Activated naive CD4-positive, alpha-beta T cell treated with anti-CD3 and anti-CD28 coated beads, Interleukin-2, amount 50 U/mL, for 72 hours (primary cell): ENCODE measurements around the gene GPNMB. TPM values are rescaled to one million over a fixed set of nuclear protein-coding genes. Genes with fewer than 3 reads are reported as not detected.

Experiments
- ATAC-seq, 2 donors: fragments of 150-1000 bp; cut with Tn5 transposase; 2 replicates each; pipeline ENCODE4 v1.10.0; 2021; ENCODE audit warnings: mild to moderate bottlenecking in 2 of 2, moderate library complexity in 2 of 2
- DNase-seq, 2 donors: peaks; one replicate each; pipeline ENCODE4 v3.0.0; 2021 to 2022; ENCODE audit warnings: low spot score in 2 of 2
- H3K27ac Mint-ChIP-seq, 2 donors: one replicate each; pipeline ENCODE4 v1.8.0; 2022; ENCODE audit warnings: mild to moderate bottlenecking in 2 of 2, mixed read lengths in 2 of 2
- H3K36me3 Mint-ChIP-seq, 2 donors: one replicate each; pipeline ENCODE4 v1.8.0; 2022; ENCODE audit warnings: mixed read lengths in 2 of 2
- H3K9me3 Mint-ChIP-seq, 2 donors: one replicate each; pipeline ENCODE4 v1.8.0; 2022; ENCODE audit warnings: mixed read lengths in 2 of 2
- total RNA-seq, 2 donors: library from RNA; stranded (reverse); gene quantifications; one replicate each; pipeline ENCODE4 v1.2.3, GENCODE V29; 2022

Gene GPNMB
- total RNA-seq, 2 donors from 2014 or later: 1.8 to 2.4 TPM

DNA sequence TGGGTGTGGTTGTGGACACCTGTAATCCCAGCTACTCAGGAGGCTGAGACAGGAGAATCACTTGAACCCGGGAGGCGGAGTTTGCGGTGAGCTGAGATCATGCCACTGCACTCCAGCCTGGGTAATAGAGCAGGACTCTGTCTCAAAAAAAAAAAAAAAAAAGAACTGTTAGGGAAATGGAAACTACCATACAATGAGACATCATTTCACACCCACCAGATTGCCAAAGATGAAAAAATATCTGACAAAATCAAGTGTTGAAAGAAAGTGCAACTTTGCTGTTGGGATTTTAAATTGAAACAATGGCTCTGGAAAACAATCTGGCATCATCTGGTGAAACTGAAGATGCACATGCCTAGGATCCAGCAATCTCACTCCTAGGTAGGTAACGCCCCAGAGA is 36.5 kb downstream of the GPNMB start:
- Mint-ChIP-seq H3K9me3 (no peaks in the 10 kb centered on the region), H3K36me3 (no peaks in the 10 kb centered on the region), H3K27ac (no peak overlapping the region)
- ATAC-seq: peak in 1 of 2 donors; percentile 62
- no peak for DNase-seq

DNA sequence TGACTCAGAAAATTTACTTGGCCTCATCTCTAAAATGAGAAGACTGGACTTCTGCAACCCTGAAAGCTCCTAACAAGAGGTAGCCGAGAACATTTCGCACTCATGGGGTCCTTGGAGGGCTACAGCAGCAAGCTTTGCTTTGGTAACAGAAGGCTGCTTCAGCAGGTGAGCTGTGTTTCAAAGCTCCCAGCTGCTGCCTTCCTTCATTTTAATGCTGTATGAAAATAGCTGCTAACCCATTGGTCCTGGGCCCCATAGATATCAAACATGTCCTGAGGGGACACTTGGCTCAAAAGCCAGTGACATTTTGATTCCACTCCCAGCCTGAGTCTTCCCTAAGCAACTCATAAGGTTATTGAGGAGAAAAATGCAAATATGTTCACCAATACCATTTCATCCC is 38.3 kb downstream of the GPNMB start:
- DNase-seq (no peak), ATAC-seq (no peak)
- Mint-ChIP-seq H3K9me3 (no peaks in the 10 kb centered on the region), H3K36me3 (no peaks in the 10 kb centered on the region), H3K27ac (no peak overlapping the region)

DNA sequence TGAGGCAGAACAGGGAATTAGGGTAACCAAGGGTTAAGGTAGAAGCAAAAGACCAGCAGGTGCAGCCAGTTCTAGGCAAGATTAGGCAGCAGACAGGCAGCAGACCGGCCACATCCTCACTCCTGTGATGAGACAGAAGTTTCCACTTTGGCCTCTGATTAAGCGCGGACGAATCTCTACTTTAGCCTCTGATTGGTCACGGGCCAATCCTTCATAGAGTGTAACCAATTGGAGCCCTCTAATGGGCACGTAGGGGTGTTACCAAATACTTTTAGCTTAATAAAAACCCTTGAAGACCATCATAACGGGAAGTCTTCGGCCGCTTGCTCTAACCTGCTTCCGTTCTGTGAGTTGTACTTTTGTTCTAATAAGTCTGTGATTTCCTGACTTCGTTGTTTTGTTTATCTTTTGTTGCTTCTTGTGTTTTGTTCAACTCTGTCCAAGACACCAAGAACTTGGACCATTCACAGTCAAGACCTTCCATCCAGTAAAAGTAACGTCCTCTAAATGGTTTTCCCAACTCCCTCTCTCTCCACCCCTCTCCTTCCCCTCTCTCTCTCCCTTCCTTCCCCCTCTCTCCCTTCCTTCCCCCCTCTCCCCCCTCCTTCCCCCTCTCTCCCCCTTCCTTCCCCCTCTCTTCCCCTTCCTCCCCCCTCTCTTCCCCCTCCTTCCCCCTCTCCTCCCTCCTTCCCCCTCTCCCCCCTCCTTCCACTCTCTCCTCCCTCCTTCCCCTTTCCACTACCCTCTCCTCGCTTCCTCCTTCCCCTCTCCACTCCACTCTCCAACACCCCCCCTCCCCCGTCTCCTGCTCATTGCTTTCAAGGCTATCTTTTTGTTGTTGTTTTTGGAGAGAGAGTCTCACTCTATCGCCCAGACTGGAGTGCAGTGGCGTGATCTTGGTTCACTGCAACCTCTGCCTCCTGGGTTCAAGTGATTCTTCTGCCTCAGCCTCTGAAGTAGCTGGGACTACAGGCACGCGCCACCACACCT is 39.4 kb downstream of the GPNMB start:
- Mint-ChIP-seq H3K36me3 (no peaks in the 10 kb centered on the region), H3K9me3 (no peaks in the 10 kb centered on the region), H3K27ac (no peak overlapping the region)
- no peak for ATAC-seq
- DNase-seq: no peak

DNA sequence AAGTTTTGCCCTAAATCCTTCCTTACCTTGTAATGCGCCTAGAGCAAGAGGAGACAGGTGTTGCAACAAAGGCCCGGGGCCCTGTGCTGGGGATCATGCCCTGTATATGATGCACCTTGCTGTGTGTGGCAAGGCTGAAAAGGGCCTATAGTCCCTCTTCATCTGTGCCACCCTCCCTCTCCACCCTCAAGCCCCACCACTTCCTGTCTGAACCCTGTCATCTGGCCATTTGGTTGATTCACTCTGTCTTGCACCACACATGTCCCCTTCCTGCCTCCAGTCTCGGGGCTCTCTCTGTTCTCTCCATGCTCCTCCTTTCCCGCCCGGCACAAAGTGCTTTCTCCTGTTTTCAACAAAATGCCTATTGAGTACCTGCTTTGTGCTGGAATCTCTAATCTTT is 41.0 kb downstream of the GPNMB start:
- Mint-ChIP-seq H3K27ac (no peak overlapping the region), H3K9me3 (no peaks in the 10 kb centered on the region), H3K36me3 (no peaks in the 10 kb centered on the region)
- no peak for DNase-seq
- peak in 1 of 2 donors; percentile 85 for ATAC-seq

DNA sequence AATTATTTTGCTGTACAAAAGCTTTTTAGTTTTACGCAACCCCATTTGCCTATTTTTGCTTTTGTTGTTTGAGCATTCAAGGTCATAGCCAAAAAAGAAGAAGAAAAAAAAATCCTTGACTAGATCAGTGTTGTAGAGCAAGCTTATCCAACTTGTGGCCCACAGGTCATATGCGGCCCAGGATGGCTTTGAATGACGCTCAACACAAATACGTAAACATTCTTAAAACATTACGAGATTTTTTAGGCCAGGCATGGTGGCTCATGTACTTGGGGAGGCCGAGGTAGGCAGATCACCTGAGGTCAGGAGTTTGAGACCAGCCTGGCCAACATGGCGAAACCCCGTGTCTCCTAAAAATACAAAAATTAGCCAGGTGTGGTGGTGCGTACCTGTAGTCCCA is 44.4 kb downstream of the GPNMB start:
- Mint-ChIP-seq H3K36me3 (no peaks in the 10 kb centered on the region), H3K9me3 (no peaks in the 10 kb centered on the region), H3K27ac (no peak overlapping the region)
- ATAC-seq: no peak
- DNase-seq: no peak

DNA sequence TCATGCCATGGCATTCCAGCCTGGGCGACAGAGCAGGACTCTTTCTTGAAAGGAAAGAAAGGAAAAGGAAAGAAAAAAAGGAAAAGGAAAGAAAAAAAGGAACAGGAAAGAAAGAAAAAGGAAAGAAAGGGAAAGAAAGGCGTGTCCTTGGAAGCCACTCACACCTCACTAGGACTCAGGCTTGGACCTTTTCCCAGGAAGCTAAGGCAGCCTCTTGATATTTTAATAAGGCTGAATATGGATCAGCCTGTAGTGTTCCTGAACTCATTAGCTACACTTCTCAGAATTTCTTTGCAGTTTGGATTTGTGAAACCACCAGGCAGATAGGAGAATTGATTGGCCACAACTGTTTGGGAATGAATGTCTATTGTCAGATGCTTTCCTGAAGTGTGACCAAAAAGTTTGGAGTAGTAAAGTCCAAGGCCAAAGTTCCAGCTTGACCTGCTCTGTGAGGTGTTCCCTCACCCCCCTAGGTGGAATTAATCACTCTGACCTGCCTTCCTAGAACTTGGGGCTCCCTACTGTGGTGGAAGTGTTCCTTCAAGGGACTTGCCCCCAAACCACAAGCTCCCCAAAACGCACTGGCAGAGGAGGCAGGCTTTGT is 45.5 kb downstream of the GPNMB start:
- no peak for ATAC-seq
- Mint-ChIP-seq H3K27ac (no peak overlapping the region), H3K9me3 (no peaks in the 10 kb centered on the region), H3K36me3 (no peaks in the 10 kb centered on the region)
- DNase-seq: no peak

DNA sequence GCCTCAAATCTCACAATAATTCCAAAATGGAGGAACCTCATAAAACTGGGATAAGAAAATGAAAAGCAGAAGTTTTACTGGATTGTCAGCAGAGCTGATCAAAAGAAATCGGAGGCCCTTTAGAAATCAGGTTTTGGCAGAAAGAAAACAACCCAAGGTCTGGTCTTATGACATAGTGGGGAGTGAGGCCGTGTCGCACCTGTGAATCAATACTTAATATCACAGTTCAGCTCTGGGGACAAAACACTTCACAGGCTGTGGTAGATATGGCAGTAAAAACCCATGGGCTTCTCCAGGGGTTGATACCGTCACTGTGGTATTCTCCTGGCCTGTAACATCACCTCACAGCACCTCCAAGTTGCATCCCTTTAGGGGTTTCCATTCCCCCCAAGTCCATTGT is 46.0 kb downstream of the GPNMB start:
- DNase-seq (no peak), ATAC-seq (no peak)
- Mint-ChIP-seq H3K27ac (no peak overlapping the region), H3K36me3 (peaks cover under 1 to 1% of the 10 kb centered on the region in 2 donors), H3K9me3 (peaks cover 0 to 2% of the 10 kb centered on the region in 2 donors)

DNA sequence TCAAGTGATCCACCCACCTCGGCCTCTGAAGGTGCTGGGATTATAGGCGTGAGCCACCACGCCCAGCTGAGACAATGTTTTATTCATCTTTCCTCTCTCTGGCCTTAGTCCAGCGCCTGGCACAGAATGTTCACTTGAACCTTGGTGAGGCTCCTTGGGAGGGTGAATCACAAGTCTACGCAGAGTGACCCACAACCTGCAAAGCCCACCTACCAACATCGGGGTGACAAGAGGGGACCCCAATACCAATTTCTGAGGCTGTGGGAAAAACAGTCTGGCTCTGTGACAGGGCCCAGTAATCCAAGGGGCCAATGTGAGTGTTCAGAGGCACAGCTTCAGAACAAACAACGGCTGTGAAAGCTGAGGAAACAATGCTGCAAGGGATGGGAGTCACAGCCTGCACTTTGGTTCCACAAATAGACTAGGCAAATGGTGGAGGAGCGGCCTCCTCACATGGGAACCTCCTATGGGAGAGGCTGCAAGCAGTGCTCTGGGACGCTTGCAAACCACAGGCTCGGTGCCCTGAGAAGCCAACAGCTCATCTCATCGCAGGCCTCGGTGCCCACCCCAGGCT is 47.0 kb downstream of the GPNMB start:
- Mint-ChIP-seq H3K36me3 (peaks cover 5 to 8% of the 10 kb centered on the region in 2 donors), H3K27ac (no peak overlapping the region), H3K9me3 (peaks cover 0 to 7% of the 10 kb centered on the region in 2 donors)
- no peak for DNase-seq
- ATAC-seq: no peak

DNA sequence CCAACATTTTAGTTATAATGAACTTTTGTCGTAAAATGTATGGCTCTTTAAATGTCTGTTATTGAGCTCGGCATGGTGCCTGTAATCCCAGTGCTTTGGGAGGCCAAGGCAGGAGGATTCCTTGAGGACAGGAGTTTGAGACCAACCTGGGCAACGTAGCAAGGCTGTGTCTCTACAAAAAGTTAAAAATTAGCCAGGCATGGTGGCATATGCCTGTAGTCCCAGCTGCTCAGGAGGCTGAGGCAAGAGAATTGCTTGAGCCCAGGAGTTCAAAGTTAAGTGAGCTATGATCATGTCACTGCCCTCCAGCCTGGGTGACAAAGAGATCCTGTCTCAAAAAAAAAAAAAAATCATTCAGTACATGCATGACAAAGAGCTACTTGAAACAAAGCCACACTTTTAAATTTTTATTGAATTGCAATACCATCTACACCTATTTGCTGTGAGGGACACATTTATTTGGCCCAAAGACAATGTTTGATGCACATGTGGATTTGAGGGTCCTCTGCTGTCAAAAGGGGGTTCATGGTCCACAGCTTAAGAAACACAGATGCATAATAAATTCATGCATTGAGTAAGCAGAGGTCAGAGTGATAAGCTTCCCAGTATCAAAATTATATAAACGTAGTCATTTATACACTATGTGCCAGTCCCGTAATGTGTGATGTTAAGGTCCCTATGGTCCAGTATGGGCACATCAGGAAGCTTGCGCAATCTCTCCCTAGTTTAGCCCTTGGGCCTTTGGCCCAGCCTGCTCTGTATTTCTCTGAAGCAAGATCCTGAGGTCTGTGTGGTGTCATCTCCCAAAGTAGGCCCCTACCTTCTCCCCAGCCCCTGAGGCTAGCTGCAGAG is 48.2 kb downstream of the GPNMB start:
- DNase-seq (no peak), ATAC-seq (no peak)

DNA sequence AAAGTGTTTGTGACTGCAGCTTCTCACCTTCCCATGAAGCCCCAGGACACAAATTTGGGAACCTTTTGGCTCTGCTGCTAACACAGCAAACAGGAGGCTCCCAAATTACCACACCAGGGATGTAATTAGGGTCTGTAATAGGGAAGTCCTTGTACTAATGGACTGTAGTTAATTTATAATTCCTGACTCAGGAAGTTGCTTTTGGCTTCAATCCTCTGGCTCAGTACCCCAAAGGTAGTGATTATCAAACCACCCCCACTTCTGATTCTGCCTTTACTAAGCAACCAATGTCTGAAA is 48.8 kb downstream of the GPNMB start:
- peaks cover 16 to 18% of the 10 kb centered on the region in 2 donors for H3K36me3 Mint-ChIP-seq

More for the DNA sequence above, 48.2 kb downstream of the GPNMB start:
- peaks cover 0 to 11% of the 10 kb centered on the region in 2 donors for H3K9me3 Mint-ChIP-seq
- H3K36me3 Mint-ChIP-seq: peaks cover 16% of the 10 kb centered on the region in 2 donors
- H3K27ac Mint-ChIP-seq: no peak overlapping the region

DNA sequence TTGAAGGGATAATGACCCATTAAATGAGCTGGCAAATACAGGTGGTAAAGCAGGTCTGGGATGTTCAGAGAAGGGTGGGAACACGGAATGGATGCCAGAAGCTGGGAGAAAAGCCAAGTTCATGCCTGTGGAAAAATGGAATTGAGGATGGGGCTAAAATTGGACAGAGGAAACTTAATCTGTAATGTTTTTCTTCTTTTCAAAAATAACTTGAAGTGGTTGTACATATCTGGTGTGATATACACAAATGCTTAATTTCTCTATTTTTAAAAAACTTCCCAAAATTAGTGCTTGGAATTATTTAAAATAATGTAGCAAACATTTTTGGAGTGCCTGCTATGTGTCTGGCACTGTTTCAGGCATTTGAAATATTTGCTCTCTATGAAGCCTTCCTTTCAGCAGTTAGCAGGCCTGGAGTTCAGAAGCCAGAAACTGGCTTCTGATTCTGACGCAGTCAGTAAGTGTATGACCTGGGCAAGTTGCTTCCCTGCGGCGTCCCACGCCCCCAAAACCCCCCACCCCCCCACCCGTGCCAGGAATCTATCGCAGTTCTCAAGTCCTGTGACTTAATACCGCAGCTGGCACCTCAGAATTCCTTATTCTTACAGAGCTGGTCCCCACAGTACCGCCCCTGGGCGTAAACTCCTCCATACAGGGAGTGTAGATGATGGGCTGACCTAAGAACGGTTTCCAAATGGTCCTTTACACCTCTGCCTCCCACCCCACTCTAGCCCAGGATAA is 51.7 kb downstream of the GPNMB start:
- no peak for ATAC-seq
- H3K27ac Mint-ChIP-seq: peak overlapping the region; percentile 95 to 96
- peaks cover 0 to 11% of the 10 kb centered on the region in 2 donors for H3K9me3 Mint-ChIP-seq
- H3K36me3 Mint-ChIP-seq: peaks cover 30 to 32% of the 10 kb centered on the region in 2 donors
- DNase-seq: no peak

More for the DNA sequence above, 48.8 kb downstream of the GPNMB start:
- no peak for ATAC-seq
- no peak overlapping the region for H3K27ac Mint-ChIP-seq
- no peak for DNase-seq
- H3K9me3 Mint-ChIP-seq: peaks cover 0 to 11% of the 10 kb centered on the region in 2 donors

DNA sequence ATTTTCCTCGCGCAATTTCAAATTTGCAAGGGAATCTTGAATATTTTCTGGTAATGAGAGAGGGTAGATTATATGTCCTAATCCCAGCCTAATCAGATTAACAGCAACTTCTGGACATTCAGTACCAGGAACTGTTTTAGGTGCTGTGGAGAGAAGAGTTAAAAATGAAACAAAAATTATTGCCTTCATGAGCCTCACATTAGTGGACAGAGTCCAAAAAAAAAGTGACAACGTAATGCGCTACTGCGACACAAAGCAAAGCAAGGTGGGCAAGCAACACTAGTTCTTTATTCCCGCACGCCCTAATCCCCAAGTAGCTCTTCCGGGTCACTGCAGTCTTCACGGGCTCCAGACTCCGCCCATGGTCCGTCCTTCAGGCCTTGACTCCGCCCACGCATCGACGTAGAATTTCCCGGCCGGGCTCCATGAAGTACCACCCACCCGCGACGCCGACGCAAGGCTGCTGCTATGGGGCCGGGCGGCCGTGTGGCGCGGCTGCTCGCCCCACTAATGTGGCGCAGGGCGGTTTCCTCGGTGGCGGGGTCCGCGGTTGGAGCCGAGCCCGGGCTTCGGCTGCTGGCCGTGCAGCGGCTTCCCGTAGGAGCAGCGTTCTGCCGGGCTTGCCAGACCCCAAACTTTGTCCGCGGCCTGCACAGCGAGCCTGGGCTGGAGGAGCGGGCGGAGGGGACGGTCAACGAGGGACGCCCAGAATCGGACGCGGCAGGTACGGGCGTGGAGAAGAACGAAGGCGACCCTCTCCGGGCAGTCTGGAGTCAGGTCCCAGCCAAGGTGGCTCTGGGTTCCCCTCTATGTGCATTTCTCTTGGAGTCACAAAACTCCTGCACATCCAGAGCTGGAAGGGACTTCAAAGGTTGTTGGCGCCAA is 52.6 kb downstream of the GPNMB start, which contains the start of gene MALSU1:
MALSU1 (plus strand) TSS at position 455 of the 885 bp plus-strand sequence; CDS start at position 469, 14 bp downstream.
- DNase-seq (peak; percentile 94 to 95), ATAC-seq (peak; percentile 99 to 100)
- Mint-ChIP-seq H3K27ac (peak within 1 kb of the TSS; percentile 95 to 96), H3K9me3 (peaks cover 0 to 11% of the 10 kb centered on the region in 2 donors), H3K36me3 (peaks cover 32% of the 10 kb centered on the region in 2 donors)

DNA sequence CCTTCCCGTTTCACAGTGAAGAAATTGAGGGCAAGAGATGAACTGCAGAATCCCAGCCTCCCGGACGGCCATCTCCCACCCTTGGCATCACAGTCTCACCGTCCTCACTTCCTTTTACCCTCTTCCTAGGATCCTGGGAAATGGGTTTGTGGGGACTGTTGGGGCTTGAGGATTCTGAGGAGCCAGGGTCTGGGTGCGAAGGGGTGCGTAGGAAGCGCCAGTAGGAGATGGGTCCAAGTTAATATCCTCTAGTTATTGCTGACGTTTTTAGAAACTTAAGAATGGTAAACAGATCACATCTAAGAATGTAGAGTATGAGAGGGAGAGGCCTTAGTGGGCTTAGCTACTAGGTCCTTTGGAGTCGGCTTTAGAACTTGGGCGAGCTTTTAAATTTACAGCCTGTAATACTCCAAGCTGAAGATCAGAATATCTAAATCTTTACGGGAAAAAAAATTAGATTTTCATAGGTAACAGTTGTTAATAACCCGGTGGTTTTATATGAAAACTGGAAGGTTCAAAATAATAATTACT is 53.3 kb downstream of the GPNMB start:
- Mint-ChIP-seq H3K9me3 (peaks cover 0 to 11% of the 10 kb centered on the region in 2 donors), H3K36me3 (peaks cover 38 to 39% of the 10 kb centered on the region in 2 donors), H3K27ac (peak overlapping the region; percentile 95 to 96)
- ATAC-seq (peak in 1 of 2 donors; percentile 3), DNase-seq (no peak)

DNA sequence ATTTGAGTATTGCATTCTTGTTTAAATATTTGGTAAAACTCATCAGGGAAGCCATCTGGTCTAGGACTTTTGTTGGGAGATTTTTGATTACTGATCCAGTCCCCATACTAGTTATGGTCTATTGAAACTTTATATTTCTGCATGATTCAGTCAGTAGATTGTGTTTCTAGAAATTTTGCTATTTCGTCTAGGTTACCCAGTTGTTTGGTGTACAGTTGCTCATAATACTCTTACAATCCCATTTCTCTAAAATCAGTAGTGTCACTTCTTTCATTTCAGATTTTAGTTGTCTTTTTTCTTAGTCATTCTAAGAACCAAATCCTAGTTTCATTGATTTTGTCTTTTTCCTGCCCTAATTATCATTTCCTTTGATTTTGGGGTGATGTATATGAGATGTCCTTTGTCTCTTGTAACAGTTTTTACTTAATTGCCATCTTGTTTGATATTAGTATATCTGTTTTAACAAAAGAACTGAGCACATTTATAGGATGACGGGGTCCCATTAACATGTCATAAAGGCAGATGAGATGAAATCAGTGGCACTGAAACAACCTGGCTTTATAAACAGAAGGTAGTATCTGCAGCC is 60.5 kb downstream of the GPNMB start:
- DNase-seq (no peak), ATAC-seq (peak; percentile 68 to 95)
- Mint-ChIP-seq H3K9me3 (no peaks in the 10 kb centered on the region), H3K36me3 (peaks cover 20 to 52% of the 10 kb centered on the region in 2 donors), H3K27ac (peak overlapping the region; percentile 82 to 91)
